Dermis blood vessel endothelial cell (primary cell): ENCODE measurements around the gene OASL. TPM values are rescaled to one million over a fixed set of nuclear protein-coding genes. Genes with fewer than 3 reads are reported as not detected.
A peak's percentile ranks its signal among the peaks of the same experiment; 100 is the strongest.
"Not testable (repeated sequence)": the region's sequence is repeated elsewhere in the genome, so short reads cannot be mapped to it uniquely, and the experiment has no call there.

Source experiments
- DNase-seq: peaks from one replicate; pipeline ENCODE4 v3.0.0; 2010
- total RNA-seq: library from RNA; depleted of rRNA; stranded (reverse); fragments of >200 nt; gene quantifications from 2 replicates; pipeline ENCODE4 v1.2.3, GENCODE V29; 2014

Gene OASL
- total RNA-seq, 1 donor from 2014 or later: 0.34 TPM

DNA sequence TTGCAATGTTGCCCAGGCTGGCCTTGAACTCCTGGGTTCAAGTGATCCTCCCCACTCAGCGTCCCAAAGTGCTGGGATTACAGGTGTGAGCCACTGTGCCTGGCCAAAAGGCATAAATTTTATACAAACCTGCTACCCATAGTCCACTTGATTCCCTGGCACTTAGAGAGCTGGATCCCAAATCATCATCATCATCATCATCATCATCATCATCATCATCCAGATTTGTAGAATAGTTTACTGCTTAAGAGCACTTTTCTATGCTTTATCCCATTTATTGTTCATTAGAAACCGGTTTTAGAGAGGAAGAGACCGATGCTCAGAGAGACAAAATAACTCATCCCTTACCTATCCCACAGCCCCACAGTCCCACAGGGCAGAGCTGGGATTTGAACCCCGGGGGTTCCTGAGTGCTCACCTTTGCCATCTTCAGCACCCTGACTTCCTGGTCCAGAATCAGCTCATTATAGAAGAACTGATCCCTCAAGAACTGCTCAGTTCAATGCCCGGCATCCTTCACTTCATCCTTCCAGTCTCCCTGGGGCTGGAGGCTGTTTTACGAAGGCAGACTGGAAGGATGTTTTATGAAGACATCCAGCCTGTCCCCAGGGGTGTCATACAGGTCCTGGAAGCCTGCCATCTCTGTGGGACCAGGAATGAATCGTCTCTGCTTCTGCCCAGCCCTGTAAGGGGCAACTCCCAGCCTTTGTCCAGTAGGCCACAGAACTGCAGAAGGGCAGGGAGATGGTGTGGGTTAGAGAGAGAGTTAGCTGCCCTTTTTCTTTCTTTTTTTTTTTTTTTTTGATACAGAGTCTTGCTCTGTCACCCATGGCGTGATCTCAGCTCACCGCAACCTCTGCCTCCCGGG is 20.2 kb upstream of the OASL start:
- DNase-seq: no peak

- DNase-seq: no peak
Measured at GRCh38 chr12:121057794-121058193, 18.7 kb upstream of the OASL start.

GRCh38 chr12:121053706-121054105 is 14.7 kb upstream of the OASL start:
- no peak for DNase-seq

- DNase-seq: peak; percentile 30
Measured at GRCh38 chr12:121050725-121051124, 11.7 kb upstream of the OASL start.

- DNase-seq: peak; percentile 37
Measured at GRCh38 chr12:121048442-121048841, 9.4 kb upstream of the OASL start.

- not testable (repeated sequence) for DNase-seq
Measured at GRCh38 chr12:121047400-121047799, 8.4 kb upstream of the OASL start.

DNA sequence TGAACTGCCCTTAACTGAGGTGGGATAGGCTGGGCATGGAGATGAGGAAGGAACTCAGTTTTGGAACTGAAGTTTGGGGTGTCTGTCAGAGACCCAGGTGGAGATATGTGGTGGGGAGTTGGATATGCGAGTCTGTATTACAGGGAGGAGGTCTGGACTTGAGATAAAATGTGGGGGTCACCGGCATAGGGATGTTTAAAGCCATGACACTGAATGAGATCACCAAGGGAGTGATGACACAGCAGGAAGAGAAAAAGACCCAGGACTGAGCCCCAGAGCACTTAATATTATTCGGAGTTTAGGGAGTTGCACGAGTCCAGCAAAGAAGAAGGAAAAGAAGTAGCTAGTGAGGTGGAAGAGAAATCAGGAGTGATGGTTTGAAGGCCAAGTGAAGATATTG is 4.0 kb upstream of the OASL start:
- no peak for DNase-seq

- no peak for DNase-seq
Measured at GRCh38 chr12:121036810-121037326, 2.2 kb downstream of the OASL start.

GRCh38 chr12:121034616-121035305 is 4.3 kb downstream of the OASL start:
- DNase-seq: no peak

DNA sequence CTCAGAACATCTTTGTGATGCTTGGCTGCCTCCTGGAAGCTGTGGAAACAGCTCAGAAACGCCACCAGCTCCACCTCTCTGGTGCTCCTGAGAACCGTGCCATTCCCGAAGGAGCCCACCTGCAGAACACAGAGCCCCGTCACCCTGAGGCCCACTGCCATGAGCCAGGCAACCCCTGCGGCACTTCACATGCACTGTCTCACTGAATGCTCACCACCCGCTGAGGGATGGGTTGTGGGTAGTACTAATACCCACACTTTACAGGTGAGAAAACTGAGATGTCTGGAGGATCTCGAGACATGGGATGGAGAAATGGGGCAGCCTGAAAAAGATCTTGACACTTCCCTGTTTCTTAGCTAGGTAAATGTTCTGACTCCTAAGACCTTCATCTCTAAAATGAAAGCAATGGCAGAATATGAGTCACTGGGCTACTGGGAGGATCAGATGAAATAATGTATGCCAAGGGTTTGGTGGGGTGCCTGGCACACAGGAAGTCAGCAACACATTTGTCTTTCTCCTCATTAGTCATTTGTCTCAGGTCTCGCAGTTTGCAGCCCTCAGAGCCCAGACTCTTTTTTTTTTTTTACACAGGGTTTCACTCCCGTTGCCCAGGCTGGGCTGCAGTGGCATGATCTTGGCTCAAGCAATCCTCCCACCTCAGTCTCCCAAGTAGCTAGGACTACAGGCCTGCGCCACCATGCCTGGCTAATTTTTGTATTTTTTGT is 5.3 kb downstream of the OASL start:
- no peak for DNase-seq

DNA sequence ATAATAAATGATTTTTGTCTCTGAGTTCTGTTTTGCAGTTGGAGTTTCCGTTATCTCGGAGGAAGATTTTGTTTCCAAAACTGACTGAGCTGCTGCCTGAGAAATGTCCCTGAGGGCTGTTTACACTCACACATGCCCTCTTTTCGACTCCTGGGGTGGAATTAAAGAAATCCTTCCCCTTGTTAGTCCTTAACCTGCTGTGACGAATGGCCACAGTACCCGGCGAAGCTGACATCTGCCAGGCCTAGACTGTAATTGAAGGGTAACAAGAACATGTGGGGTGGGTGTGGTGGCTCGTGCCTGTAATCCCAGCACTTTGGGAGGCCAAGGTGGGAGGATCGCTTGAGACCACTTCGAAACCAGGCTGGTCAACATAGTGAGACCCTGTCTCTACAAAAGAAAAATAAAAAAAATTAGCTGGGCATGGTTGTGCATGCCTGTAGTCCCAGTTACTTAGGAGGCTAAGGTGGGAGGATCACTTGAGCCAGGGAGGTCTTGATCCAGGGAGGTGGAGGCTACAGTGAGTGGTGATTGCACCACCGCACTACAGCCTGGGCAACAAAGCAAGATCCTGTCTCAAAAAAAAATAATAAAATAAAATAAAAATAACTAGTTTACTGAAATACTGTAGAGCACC is 8.4 kb downstream of the OASL start:
- no peak for DNase-seq

DNA sequence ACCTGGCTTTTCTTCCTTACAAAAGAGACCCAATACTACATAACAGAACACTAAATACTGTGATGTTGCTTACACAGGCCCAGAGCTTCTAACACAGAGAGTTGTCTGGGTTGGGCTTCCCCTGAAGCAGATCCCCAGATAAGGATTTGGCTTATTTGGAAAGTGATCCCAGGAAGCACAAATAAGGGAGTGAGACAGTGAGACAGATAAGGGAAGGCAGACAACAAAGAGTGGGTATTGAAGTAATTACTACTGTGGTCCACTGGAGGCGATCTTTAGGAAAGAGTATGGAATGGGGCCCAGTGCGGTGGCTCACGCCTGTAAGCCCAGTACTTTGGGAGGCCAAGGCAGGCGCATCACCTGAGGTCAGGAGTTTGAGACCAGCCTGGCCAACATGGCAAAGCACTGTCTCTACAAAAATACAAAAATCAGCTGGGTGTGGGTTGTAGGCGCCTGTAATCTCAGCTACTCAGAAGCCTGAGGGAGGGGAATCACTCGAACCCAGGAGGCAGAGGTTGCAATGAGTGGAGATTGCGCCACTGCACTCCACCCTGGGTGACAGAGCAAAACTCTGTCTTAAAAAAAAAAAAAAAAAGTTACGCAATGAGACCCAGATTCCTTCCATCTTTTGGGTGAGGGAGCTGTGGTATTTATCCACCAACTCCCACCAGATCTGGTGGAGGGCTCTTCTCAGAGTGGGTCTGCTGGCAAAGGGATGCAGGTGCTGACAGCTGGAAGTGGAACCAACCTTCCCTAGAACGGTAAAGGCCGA is 12.6 kb downstream of the OASL start:
- DNase-seq: no peak

GRCh38 chr12:121025442-121026226 is 13.4 kb downstream of the OASL start:
- no peak for DNase-seq

- DNase-seq: no peak
Measured at GRCh38 chr12:121023799-121024198, 15.2 kb downstream of the OASL start.

DNA sequence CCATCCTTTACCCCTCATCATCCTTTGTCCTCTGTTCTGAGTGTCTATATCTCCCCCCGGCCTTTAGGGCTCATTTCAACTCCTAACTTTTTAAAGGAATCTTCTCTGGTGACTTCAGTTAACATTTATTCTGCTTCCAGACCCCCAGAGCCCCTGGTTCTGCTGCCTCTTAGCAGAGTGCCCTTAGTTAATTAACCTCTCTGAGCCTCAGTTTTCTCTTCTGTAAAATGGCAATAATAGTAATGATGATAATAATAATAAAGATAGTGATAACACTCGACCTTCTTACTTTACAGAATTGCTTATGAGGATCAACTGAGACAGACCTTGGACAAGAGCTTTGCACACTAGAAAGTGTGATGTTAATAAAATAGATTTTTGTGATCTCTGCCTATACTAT is 16.3 kb downstream of the OASL start:
- DNase-seq: no peak

DNA sequence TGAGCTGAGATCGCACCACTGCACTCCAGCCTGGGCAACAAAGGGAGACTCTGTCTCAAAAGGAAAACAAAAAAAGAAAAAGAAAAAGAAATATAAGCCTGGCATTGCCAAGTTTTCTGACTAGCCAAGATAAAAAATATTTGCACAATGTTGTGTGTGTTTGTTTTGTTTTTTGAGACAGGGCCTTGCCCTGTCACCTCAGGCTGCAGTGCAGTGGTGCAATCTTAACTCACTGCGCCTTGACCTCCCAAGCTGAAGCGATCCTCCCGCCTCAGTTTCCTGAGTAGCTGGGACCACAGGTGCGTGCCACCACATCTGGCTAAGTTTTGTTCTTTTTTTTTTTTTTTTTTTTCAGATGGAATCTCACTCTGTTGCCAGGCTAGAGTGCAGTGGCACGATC is 17.3 kb downstream of the OASL start:
- DNase-seq: no peak

GRCh38 chr12:121018860-121019617 is 20.0 kb downstream of the OASL start:
- DNase-seq: no peak

GRCh38 chr12:121017966-121018491 is 21.0 kb downstream of the OASL start:
- no peak for DNase-seq

DNA sequence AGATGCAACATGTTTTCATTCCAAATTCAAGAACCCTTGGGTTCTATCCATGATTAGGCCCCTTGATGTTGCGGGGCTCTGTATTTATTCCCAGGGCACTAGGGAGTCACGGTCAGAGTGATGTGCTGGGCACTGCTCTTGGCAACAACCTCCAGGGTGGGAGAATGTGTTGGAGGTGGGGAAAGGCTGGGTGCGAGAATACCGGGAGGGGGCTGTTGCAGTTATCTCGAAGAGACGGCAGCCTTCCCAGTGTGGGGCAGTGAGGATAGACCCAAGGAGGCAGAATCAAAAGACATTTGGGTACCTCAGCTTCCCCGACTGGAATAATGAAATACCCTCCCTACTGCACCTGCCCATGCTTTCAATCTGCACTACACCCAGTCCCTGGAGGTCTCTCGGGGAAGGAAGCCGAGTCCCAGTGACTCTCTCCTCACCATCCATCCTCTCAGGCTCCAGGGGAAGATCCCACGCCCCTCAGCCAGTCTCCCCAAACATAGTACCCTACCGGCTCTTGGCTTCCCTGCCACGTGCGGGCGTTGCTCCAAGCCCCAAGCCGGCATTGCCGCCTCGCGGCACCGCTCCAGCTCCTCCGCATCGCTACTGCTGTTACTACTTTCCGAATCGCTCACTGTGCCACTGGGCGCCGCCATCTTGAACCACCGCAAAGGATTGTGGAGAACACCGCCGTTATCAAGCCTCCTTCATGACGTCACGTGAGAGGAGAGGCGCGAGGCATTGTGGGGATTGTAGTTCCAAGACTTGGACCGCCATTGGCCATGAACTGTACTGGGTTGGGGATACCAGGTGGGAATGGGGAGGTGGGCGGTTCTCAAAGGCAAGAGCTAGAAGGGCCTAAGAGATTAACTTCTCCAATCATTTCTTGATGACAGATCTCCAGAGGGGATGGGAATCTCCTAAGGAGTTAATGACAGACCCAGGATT is 22.9 kb downstream of the OASL start, which contains the start of gene C12orf43:
C12orf43 (minus strand) TSS at position 663 of the 942 bp plus-strand sequence; CDS start at position 650, 13 bp downstream.
- peak; percentile 95 for DNase-seq
